GM23248 (cell line): Measurements from ENCODE around the gene PDE1A.

Experiments used
- EZH2 ChIP-seq: fragments of 200-600 bp; sonication (generic); IDR thresholded peaks from 2 replicates; pipeline ENCODE4 v1.6.1; 2018; ENCODE audit warnings: antibody characterized with exemption, mild to moderate bottlenecking; ENCODE audit not compliant: insufficient read depth, poor library complexity, severe bottlenecking
- EZH2phosphoT487 ChIP-seq: fragments of 200-600 bp; sonication (generic); IDR thresholded peaks from 2 replicates; pipeline ENCODE4 v1.6.1; 2018; ENCODE audit warnings: antibody characterized with exemption, moderate library complexity, mild to moderate bottlenecking, low read depth; ENCODE audit not compliant: insufficient read depth

DNA sequence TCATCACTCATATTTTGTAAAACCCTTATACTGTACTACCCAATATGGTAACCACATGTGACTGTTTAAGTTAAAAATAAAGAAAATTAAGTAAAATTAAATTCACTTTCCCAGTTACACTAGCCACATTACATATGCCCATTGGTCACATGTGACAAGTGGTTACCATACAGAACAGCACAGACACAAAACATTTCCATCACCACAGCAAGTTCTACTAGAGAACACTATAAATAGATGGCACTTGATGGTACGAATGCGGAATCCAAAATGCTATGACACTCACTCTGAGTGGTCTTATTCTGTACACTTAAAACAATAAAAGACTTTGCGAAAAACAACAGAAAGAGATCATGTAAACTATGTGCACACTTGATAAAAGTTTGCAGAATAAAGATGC is 202.2 kb downstream of the PDE1A start:
- TF ChIP-seq EZH2phosphoT487: no peak
- TF ChIP-seq EZH2: no peak
